H1 (cell line): Measurements from ENCODE around the gene CENPF. TPM values are rescaled to one million over a fixed set of nuclear protein-coding genes. Genes with fewer than 3 reads are reported as not detected.

Experiments used
- CTCF ChIA-PET: fragments of 300-600 bp; sonication (Branson Sonifier 250); formaldehyde crosslinking; loops from one replicate; lab custom pipeline; 2021; ENCODE audit not compliant: partially characterized antibody; lab: Charles Lee
- POLR2A ChIA-PET: fragments of 300-600 bp; sonication (Branson Sonifier 250); formaldehyde crosslinking; loops from one replicate; lab custom pipeline; 2021; ENCODE audit warnings: inconsistent platforms; ENCODE audit not compliant: partially characterized antibody; lab: Charles Lee
- DNase-seq, 2 experiments: peaks; one replicate each; pipeline versions ENCODE4 v3.0.0 to v3.0.0-alpha.2; 2010 to 2022; ENCODE audit warnings: low spot score in 2 of 2, low read depth in 1 of 2, mixed read lengths in 1 of 2
- FAIRE-seq: peaks from 2 replicates; lab custom pipeline; 2011; peaks lifted over from hg19 to GRCh38; lab: Jason Lieb, UNC
- H2AFZ ChIP-seq: 2 replicates; pipeline ENCODE4 v1.8.1; 2012; ENCODE audit warnings: low read length, inconsistent platforms
- H2AK5ac ChIP-seq: 2 replicates; pipeline ENCODE4 v1.6.1; 2013; ENCODE audit warnings: low read depth, low read length
- H2BK120ac ChIP-seq: replicated peaks from 2 replicates; pipeline ENCODE3; 2013; ENCODE audit warnings: low read depth, low read length, inconsistent platforms
- H2BK12ac ChIP-seq: 2 replicates; pipeline ENCODE4 v1.6.1; 2013; ENCODE audit warnings: low read depth, low read length
- H2BK15ac ChIP-seq: 2 replicates; pipeline ENCODE4 v1.6.1; 2013; ENCODE audit warnings: low read length
- H2BK20ac ChIP-seq: 2 replicates; pipeline ENCODE4 v1.6.1; 2013; ENCODE audit warnings: low read length
- H2BK5ac ChIP-seq: 2 replicates; pipeline ENCODE4 v1.6.1; 2013; ENCODE audit warnings: low read depth, low read length
- H3K14ac ChIP-seq: 2 replicates; pipeline ENCODE4 v1.6.1; 2013; ENCODE audit warnings: inconsistent platforms; ENCODE audit not compliant: insufficient read length
- H3K18ac ChIP-seq: 2 replicates; pipeline ENCODE4 v1.6.1; 2013; ENCODE audit warnings: low read length; ENCODE audit errors: extremely low read depth
- H3K23ac ChIP-seq: 2 replicates; pipeline ENCODE4 v1.6.1; 2013; ENCODE audit warnings: inconsistent platforms; ENCODE audit not compliant: insufficient read length
- H3K23me2 ChIP-seq: 2 replicates; pipeline ENCODE4 v1.6.1; 2013; ENCODE audit warnings: low read depth, low read length
- H3K27ac ChIP-seq: 2 replicates; pipeline ENCODE4 v1.6.1; 2011; ENCODE audit warnings: low read depth, low read length, inconsistent platforms
- H3K27me3 ChIP-seq, 4 experiments: replicated peaks in 1 of 4; 1 replicate in 1 of 4; 2 replicates in 3 of 4; pipeline versions ENCODE4 v1.6.1 to v1.8.1; 2011 to 2013; ENCODE audit warnings: low read length in 3 of 4, mild to moderate bottlenecking in 3 of 4, inconsistent platforms in 2 of 4, mixed read lengths in 2 of 4, moderate library complexity in 1 of 4; ENCODE audit not compliant: control insufficient read depth in 3 of 4, insufficient read depth in 3 of 4; ENCODE audit errors: extremely low read depth in 1 of 4
- H3K36me3 ChIP-seq, 4 experiments: 2 replicates each; pipeline versions ENCODE4 v1.6.1 to v1.8.1; 2011 to 2013; ENCODE audit warnings: mild to moderate bottlenecking in 4 of 4, low read length in 3 of 4, moderate library complexity in 2 of 4, control low read depth in 1 of 4, inconsistent platforms in 1 of 4; ENCODE audit not compliant: insufficient read depth in 4 of 4, control insufficient read depth in 2 of 4
- H3K4ac ChIP-seq: replicated peaks from 2 replicates; pipeline ENCODE3; 2013; ENCODE audit warnings: low read length, low read depth, mixed read lengths, inconsistent platforms; ENCODE audit not compliant: insufficient read length
- H3K4me1 ChIP-seq, 4 experiments: replicated peaks in 1 of 4; 1 replicate in 1 of 4; 2 replicates in 3 of 4; pipeline versions ENCODE4 v1.6.1 to v1.8.1; 2011 to 2013; ENCODE audit warnings: low read length in 3 of 4, inconsistent platforms in 2 of 4, mixed read lengths in 1 of 4; ENCODE audit not compliant: insufficient read depth in 4 of 4, control insufficient read depth in 3 of 4
- H3K4me2 ChIP-seq, 2 experiments: 2 replicates each; pipeline versions ENCODE4 v1.6.1 to v1.8.1; 2011 to 2013; ENCODE audit warnings: low read depth in 2 of 2, low read length in 2 of 2, control low read depth in 1 of 2, inconsistent platforms in 1 of 2, mild to moderate bottlenecking in 1 of 2; ENCODE audit not compliant: insufficient read depth in 1 of 2
- H3K4me3 ChIP-seq, 4 experiments: fragments of 200-600, 300-600 bp in 1 of 4; sonication (generic), shearing (Covaris generic), sonication (Bioruptor Twin) in 1 of 4; 2 replicates each; pipeline versions ENCODE4 v1.5.1 to v1.8.1; 2011 to 2016; ENCODE audit warnings: low read length in 4 of 4, low read depth in 3 of 4, control low read depth in 2 of 4, inconsistent platforms in 2 of 4, mild to moderate bottlenecking in 2 of 4, mixed read lengths in 1 of 4, moderate library complexity in 1 of 4; ENCODE audit not compliant: insufficient read depth in 2 of 4; ENCODE audit errors: extremely low read depth in 1 of 4
- H3K56ac ChIP-seq: replicated peaks from 2 replicates; pipeline ENCODE3; 2013; ENCODE audit warnings: low read depth, mild to moderate bottlenecking, mixed read lengths, low read length, inconsistent platforms; ENCODE audit not compliant: insufficient read length
- H3K79me1 ChIP-seq: 2 replicates; pipeline ENCODE4 v1.6.1; 2013; ENCODE audit warnings: low read depth, low read length, control low read depth
- H3K79me2 ChIP-seq, 2 experiments: 2 replicates each; pipeline versions ENCODE4 v1.6.1 to v1.8.1; 2012 to 2013; ENCODE audit warnings: low read length in 2 of 2, mild to moderate bottlenecking in 2 of 2, inconsistent platforms in 1 of 2; ENCODE audit not compliant: insufficient read depth in 2 of 2, control insufficient read depth in 1 of 2
- H3K9ac ChIP-seq, 4 experiments: replicated peaks in 1 of 4; 1 replicate in 1 of 4; 2 replicates in 3 of 4; pipeline versions ENCODE4 v1.6.1 to v1.8.1; 2011 to 2013; ENCODE audit warnings: low read depth in 3 of 4, low read length in 3 of 4, control low read depth in 2 of 4, mild to moderate bottlenecking in 2 of 4, moderate library complexity in 2 of 4, inconsistent platforms in 1 of 4; ENCODE audit errors: extremely low read depth in 1 of 4
- H3K9me3 ChIP-seq, 2 experiments: 2 replicates each; pipeline versions ENCODE4 v1.6.1 to v1.8.1; 2012 to 2013; ENCODE audit warnings: mild to moderate bottlenecking in 2 of 2, moderate library complexity in 2 of 2, control low read depth in 1 of 2, inconsistent platforms in 1 of 2, low read depth in 1 of 2, low read length in 1 of 2, mixed read lengths in 1 of 2; ENCODE audit not compliant: insufficient read depth in 2 of 2
- H4K20me1 ChIP-seq, 2 experiments: replicated peaks in 1 of 2; 2 replicates each; pipeline versions ENCODE3 to v1.8.1; 2011 to 2013; ENCODE audit warnings: inconsistent platforms in 2 of 2, low read length in 2 of 2, mild to moderate bottlenecking in 1 of 2; ENCODE audit not compliant: insufficient read depth in 2 of 2, control insufficient read depth in 1 of 2
- H4K5ac ChIP-seq: 2 replicates; pipeline ENCODE4 v1.6.1; 2013; ENCODE audit warnings: low read length, low read depth, mixed read lengths, inconsistent platforms; ENCODE audit not compliant: insufficient read length
- H4K8ac ChIP-seq: 2 replicates; pipeline ENCODE4 v1.8.0; 2013; ENCODE audit warnings: mild to moderate bottlenecking, moderate library complexity, low read length, inconsistent platforms; ENCODE audit not compliant: insufficient read depth; ENCODE audit errors: extremely low read depth
- H4K91ac ChIP-seq: replicated peaks from 2 replicates; pipeline ENCODE3; 2013; ENCODE audit warnings: low read length, mixed read lengths, inconsistent platforms; ENCODE audit not compliant: insufficient read length
- POU5F1 ChIP-seq: IDR thresholded peaks from 2 replicates; pipeline ENCODE4 v1.6.1; 2011; ENCODE audit warnings: low read depth, mild to moderate bottlenecking, low read length, moderate library complexity
- TAF1 ChIP-seq: IDR thresholded peaks from 2 replicates; pipeline ENCODE4 v1.6.1; 2011; ENCODE audit warnings: mild to moderate bottlenecking, low read depth, low read length
- WGBS, 2 experiments: shearing (Covaris generic) in 1 of 2; methylation state at CpG; one replicate each; pipeline versions ENCODE4 v1.1.6 to v1.1.7; 2013 to 2015; ENCODE audit warnings: low lambda C conversion rate in 2 of 2, mixed read lengths in 2 of 2, inconsistent platforms in 1 of 2, low coverage in 1 of 2, missing lambda C conversion rate in 1 of 2; ENCODE audit not compliant: insufficient replicate concordance in 2 of 2, insufficient coverage in 1 of 2, insufficient read length in 1 of 2; ENCODE audit errors: extremely low coverage in 1 of 2, missing lambda C conversion rate in 1 of 2; 5-methylcytosine and 5-hydroxymethylcytosine counted together
- polyA plus RNA-seq, 7 experiments: library from polyadenylated mRNA; depleted of rRNA in 3 of 7; stranded (reverse) in 5 of 7; unstranded in 2 of 7; fragments of >200 nt in 5 of 7; fragments of 200-250 nt in 2 of 7; gene quantifications; 1 replicate in 5 of 7; 2 replicates in 1 of 7; 4 replicates in 1 of 7; pipeline versions ENCODE4 v1.2.1 to v1.2.3, GENCODE V29; 2011 to 2013; ENCODE audit warnings: missing spikeins in 2 of 7, mixed read lengths in 2 of 7
- total RNA-seq: library from RNA; stranded (reverse); fragmentation: NEBNext Ultra II Directional; extraction: Animal tissue kit (Norgen Biotek cat#: 25700); gene quantifications from 2 replicates; pipeline ENCODE4 v1.2.1, GENCODE V29; 2021

CENPF gene
- total and polyA plus RNA-seq, 2 of the 8 experiments (the other 6 are each of a cell fraction or from before 2014, with no cell fraction given), result 13.7 to 170 TPM

GRCh38 chr1:214648801-214649200 lies 45.8 kb downstream of the CENPF start:
- no peak overlapping the region for H3K18ac ChIP-seq
- H3K9ac ChIP-seq, result no peak overlapping the region
- no peak overlapping the region for H2BK120ac ChIP-seq
- no peak overlapping the region for H2BK20ac ChIP-seq
- H4K8ac ChIP-seq, result no peak overlapping the region
- H3K9me3 ChIP-seq, result no peaks in the 10 kb centered on the region
- H2AK5ac ChIP-seq, result no peak overlapping the region
- ChIA-PET CTCF (interaction anchor here (0.7 to 4.3 kb wide), 5 partner anchors 12 to 22 kb away, joined by 4 to 41 read pairs (median 6); no protein-coding TSS in a partner anchor), POLR2A (no interaction called here)
- H3K36me3 ChIP-seq, result peaks cover 31 to 89% (median 72%) of the 10 kb centered on the region in 4 experiments
- H3K4me1 ChIP-seq, result no peaks in the 10 kb centered on the region
- H3K79me1 ChIP-seq, result no peaks in the 10 kb centered on the region
- no peak overlapping the region for H4K5ac ChIP-seq
- H4K91ac ChIP-seq, result no peak overlapping the region
- no peak overlapping the region for H3K27ac ChIP-seq
- no peak overlapping the region for H2BK5ac ChIP-seq
- H3K56ac ChIP-seq, result no peak overlapping the region
- no peak overlapping the region for H2AFZ ChIP-seq
- no peaks in the 10 kb centered on the region for H3K79me2 ChIP-seq
- no peaks in the 10 kb centered on the region for H3K27me3 ChIP-seq
- no peak overlapping the region for H3K4me2 ChIP-seq
- H4K20me1 ChIP-seq, result peaks cover 1 to 4% of the 10 kb centered on the region in 2 experiments
- TF ChIP-seq POU5F1 (no peak), TAF1 (no peak)
- no peaks in the 10 kb centered on the region for H3K23me2 ChIP-seq
- no peak overlapping the region for H3K23ac ChIP-seq
- no peak overlapping the region for H3K4me3 ChIP-seq
- WGBS, 2 experiments, result 98% methylated on average over 3 of the region's 3 CpGs; no CpG with 5 or more reads in 1 of the 2 experiments
- H3K14ac ChIP-seq, result no peak overlapping the region
- H3K4ac ChIP-seq, result no peak overlapping the region
- FAIRE-seq (no peak), DNase-seq (no peak)
- no peak overlapping the region for H2BK12ac ChIP-seq
- no peak overlapping the region for H2BK15ac ChIP-seq
